ENCODE data around the gene MOB1B. TPM values are rescaled to one million over a fixed set of nuclear protein-coding genes. Genes with fewer than 3 reads are reported as not detected.

Gene MOB1B
- total and polyA plus RNA-seq, 10 of the 15 experiments (the other 5 are each of a cell fraction or from before 2014, with no cell fraction given), result 1.9 to 11.4 (median 6.1) TPM

- TF ChIP-seq ZBTB40 (IDR thresholded peaks at IDR 0.05; ENCODE audit: borderline replicate concordance) (no peak), TCF12 (IDR thresholded peaks at IDR 0.05; ENCODE audit: low read depth, low read length) (no peak), PAX5 (IDR thresholded peaks at IDR 0.05; ENCODE audit: borderline replicate concordance, low read depth, low read length) (no peak), ATF3 (IDR thresholded peaks at IDR 0.05; ENCODE audit: borderline replicate concordance, extremely low read depth, low read depth, low read length) (no peak), BRCA1 (IDR thresholded peaks at IDR 0.05; ENCODE audit: low read depth, low read length) (no peak), RAD51 (IDR thresholded peaks at IDR 0.05) (no peak), CBX5 (IDR thresholded peaks at IDR 0.05; ENCODE audit: low read depth) (no peak), CHD4 (IDR thresholded peaks at IDR 0.05) (no peak), TBL1XR1 (IDR thresholded peaks at IDR 0.05; ENCODE audit: low read depth, low read length) (no peak), NRF1 (conservative IDR thresholded peaks at IDR 0.05; ENCODE audit: low read depth, low read length) (no peak), STAT3 (IDR thresholded peaks at IDR 0.05; ENCODE audit: low read depth, low read length) (no peak), NFYA (IDR thresholded peaks at IDR 0.05; ENCODE audit: borderline replicate concordance, low read depth, low read length) (no peak), SP1 (IDR thresholded peaks at IDR 0.05; ENCODE audit: low read depth, low read length) (no peak), MTA2 (IDR thresholded peaks at IDR 0.05; ENCODE audit: low read depth) (no peak), ATF7 (IDR thresholded peaks at IDR 0.05; ENCODE audit: low read depth) (no peak), IKZF2 (IDR thresholded peaks at IDR 0.05) (no peak), BCLAF1 (IDR thresholded peaks at IDR 0.05) (no peak), ZNF622 (IDR thresholded peaks at IDR 0.05) (no peak), LARP7 (IDR thresholded peaks at IDR 0.05) (no peak), STAT1 (conservative IDR thresholded peaks at IDR 0.05) (no peak), ZZZ3 (IDR thresholded peaks at IDR 0.05; ENCODE audit: control insufficient read depth, insufficient read length, low read depth) (no peak), MYB (IDR thresholded peaks at IDR 0.05; ENCODE audit: borderline replicate concordance, low read depth, low read length) (no peak), PAX8 (IDR thresholded peaks at IDR 0.05) (no peak), GATAD2B (conservative IDR thresholded peaks at IDR 0.05; ENCODE audit: low read depth) (peak; percentile 74; the same call in 1 of the 2 replicates), ELK1 (IDR thresholded peaks at IDR 0.05; ENCODE audit: low read depth, low read length) (no peak), MTA3 (IDR thresholded peaks at IDR 0.05; ENCODE audit: borderline replicate concordance, low read length) (no peak)
Measured at GRCh38 chr4:70901984-70902576, at the start of gene MOB1B (continued).
